Embryonic facial prominence (tissue), 1 donor: ENCODE measurements around the gene ZNF92.
A peak's percentile ranks its signal among the peaks of the same experiment; 100 is the strongest.
"Not testable (repeated sequence)": the region's sequence is repeated elsewhere in the genome, so short reads cannot be mapped to it uniquely, and the experiment has no call there.

Experiments
- DNase-seq: peaks from one replicate; pipeline ENCODE4 v3.0.0-alpha.2; 2016; ENCODE audit errors: extremely low spot score

ZNF92 gene

GRCh38 chr7:65373608-65374351 lies at the start of gene ZNF92:
TSS of gene ZNF92 (plus strand) at chr7:65373855. CDS start at chr7:65373998, 143 bp downstream.
- DNase-seq: peak; percentile 87

- no peak for DNase-seq
Observed at GRCh38 chr7:65325793-65326432, 47.7 kb upstream of the ZNF92 start.

DNA sequence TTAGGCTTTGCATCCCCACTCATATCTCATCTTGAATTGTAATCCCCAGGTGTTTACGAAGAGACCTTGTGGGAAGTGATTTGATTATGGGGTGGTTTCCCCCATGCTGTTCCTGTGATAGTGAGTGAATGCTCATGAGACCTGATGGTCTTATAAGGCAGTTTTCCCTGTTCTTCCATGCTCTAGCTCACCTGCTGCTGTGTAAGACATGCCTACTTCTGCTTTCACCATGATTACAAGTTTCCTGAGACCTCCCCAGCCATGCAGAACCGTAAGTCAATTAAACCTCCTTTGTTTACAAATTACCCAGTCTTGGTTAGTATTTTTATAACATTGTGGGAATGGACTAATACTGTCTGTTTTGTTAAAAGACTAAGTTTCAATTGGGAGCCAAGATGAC lies 35.3 kb upstream of the ZNF92 start:
- no peak for DNase-seq

GRCh38 chr7:65339257-65339656 lies 34.4 kb upstream of the ZNF92 start:
- DNase-seq: no peak

DNA sequence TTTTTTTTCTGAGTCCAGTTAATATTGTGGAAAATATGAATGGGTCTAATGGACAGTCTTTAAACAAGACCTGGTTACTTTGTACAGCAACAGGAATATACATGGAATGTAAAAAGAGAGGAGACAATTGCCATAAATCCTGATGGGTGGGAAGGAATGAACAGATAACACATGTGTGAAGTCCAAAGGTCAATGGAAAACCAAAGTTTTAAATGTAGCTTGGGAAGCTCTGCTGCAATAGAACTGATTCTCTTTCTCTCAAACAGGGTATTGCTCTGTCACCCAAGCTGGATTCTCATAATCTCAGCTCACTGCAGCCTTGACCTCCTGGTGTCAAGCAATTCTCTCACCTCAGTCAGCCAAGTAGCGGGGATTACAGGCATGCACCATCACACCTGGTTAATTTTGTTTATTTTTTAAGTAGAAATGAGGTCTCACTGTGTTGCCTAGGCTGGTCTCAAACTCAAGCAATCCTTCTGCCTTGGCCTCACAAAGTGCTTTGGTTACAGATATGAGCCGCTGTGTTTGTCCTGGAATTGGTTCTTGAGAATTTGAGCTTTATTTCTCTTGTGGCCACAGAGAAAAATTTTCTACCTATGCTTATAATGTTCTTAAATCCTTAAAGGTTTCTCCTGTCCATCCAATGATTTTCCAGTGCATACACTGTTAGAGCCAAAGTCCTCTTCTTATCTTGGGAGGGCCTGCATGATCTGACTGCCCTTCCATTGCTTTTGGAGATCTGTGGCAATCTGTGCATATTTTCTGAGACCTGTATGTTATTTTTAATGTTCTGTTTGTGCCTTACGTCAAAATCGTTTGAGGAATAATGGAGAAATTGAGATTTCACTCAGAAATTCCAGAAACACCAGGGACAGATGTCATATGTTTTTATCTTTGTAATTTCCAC lies 30.7 kb upstream of the ZNF92 start:
- no peak for DNase-seq

DNA sequence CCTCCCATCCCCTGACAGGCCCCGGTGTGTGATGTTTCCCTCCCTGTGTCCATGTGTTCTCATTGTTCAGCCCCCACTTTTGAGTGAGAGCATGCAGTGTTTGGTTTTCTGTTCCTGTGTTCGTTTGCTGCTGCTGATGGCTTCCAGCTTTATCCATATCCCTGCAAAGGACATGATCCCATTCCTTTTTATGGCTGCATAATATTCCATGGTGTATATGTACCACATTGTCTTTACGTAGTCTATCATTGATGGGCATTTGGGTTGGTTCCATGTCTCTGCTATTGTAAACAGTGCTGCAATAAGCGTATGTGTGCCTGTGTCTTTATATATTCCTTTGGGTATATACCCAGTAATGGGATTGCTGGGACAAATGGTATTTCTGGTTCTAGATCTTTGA lies 29.1 kb upstream of the ZNF92 start:
- DNase-seq: not testable (repeated sequence)

DNA sequence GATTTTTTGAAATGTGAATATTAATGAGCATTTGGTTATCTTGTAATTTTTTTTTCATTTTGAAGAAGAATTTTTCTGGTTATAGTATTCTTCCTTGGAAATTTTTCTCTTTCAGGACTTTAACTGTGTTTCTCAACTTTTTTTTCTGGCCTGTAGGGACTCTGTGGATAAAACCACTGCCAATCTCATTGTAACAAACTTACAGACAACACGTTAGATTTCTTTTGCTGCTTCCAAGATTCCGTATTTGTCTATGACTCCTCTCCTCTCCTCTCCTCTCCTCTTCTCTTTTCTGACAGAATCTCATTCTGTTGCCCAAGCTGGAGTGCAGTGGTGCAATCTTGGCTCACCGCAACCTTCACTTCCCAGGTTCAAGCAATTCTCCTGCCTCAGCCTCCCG lies 19.4 kb upstream of the ZNF92 start:
- no peak for DNase-seq

DNA sequence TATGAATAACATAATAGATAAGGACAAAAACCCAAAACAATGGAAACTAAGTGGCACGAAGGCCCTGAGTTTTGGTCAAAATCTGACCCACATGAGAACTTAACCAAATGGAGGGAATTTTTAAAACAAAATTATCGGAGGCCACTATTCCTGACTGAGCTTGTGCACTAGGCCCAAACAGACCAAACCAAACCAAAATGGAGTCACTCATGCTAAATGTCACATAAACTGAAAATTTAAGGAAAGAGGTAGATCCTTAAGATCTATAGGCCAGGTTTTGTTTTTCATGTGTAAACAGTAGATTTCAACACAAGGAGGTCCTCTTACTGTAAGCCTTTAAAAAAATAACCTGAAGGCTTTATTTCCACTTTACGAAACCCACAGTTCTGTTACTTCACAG lies 3.8 kb upstream of the ZNF92 start:
- no peak for DNase-seq

DNA sequence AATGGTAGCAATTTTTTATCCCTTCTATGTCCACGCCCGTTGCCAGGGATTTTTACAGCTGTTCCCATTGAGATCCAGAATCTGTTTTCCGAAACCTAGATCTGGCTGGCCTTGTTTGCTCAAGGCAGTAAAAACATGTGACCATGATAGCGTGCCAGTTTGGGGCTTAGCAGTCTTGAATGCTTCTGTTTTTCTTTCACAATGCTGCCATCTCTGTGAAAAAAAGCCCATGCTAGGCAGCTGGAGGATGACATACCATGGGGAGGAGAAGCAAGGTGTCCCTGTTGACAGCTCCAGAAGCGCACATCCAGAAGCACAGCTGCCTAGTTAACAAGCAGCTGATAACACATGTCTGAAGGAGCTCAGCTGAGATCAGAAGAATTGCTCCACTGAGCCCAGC lies 2.2 kb upstream of the ZNF92 start:
- no peak for DNase-seq

DNA sequence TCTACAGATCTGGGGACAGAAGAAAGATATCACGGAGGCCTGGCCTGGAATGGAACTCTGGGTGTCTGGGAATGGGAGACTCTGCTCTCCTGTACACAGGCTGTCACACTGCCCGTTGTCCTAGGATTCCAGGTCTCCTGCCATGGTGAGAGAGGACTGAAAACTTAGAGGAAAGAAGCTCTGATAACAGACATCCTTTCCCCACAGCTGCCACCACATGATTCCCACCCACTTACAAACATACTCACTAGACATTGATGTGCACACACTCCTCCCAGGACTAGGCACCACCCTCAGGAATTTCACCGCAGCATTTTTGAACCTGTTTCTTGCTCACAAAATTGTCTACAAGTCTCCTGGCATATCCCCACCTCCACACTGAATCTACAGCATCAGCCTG lies 5.7 kb downstream of the ZNF92 start:
- no peak for DNase-seq

DNA sequence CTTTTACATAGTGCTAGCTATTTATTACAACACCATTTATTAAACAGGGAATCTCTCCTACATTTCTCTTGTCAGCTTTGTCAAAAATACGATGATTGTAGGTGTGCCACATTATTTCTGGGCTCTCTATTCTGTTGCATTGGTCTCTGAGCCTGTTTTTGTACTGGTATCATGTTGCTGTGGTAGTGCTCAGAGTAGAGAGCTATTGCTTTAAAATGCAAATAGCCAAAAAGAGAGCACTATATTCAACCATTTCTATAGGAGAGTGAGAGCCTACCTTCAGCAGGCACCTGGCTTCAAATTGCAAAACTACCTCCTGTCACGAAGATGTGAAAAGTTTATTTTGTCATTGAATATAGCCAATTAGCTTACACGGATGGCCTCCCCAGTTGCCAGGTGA lies 8.1 kb downstream of the ZNF92 start:
- DNase-seq: no peak

- DNase-seq: no peak
Observed at GRCh38 chr7:65382452-65382851, 8.8 kb downstream of the ZNF92 start.

DNA sequence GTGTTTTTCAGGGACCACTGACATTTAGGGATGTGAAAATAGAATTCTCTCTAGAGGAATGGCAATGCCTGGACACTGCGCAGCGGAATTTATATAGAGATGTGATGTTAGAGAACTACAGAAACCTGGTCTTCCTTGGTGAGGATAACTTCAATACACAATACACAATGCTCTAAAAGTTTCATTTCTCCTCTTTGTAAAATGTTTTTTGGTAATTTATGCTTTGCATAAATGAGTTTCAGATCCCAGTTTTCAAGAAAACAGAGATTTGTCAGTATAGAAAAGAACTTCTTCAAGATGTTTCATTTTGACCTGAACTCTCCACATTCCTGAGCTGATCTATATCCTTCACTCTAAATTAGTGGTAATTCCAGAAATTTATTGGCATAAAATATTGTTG lies 14.2 kb downstream of the ZNF92 start:
- DNase-seq: no peak

DNA sequence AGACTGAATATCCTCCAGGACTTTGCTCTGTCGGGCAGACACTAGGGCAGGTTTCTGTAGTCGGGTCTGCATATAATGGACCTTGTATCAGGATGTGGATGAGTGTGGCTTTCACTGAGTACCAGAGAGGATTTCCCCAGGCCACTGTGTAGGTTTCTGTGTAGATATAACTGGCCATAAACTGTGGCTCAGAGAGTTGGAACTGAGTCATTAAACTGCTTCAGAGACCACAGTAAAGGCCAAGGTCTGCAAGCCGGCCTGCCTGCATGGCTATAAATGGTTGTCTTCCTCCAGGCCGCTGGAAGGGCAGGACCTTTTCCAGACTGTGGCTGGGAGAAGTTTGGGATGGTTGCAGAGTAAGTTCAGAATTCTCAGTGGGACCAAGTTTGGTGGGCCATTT lies 16.9 kb downstream of the ZNF92 start:
- no peak for DNase-seq

DNA sequence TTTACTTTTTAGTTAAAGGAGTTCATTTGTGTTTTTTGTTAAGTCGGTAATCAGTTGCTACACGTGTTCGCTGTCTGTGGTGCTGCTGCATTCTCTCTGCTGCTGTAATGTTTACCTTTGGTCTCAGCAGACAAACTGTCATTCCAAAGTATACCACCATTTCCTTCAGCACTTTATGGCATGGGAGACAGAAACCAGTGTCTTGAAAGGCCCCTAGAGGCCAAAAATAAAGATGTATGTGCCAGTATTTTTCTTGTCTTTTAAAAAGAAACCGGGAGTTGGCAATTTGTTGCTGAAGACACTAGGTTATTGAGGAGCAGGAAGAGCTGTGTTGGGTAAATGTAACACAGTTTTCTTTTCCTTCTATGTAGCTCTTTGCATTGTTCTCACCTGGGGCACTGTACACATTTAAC lies 24.1 kb downstream of the ZNF92 start:
- DNase-seq: no peak

GRCh38 chr7:65398671-65399070 lies 25.0 kb downstream of the ZNF92 start:
- not testable (repeated sequence) for DNase-seq

GRCh38 chr7:65399101-65399500 lies 25.4 kb downstream of the ZNF92 start:
- DNase-seq: not testable (repeated sequence)

- DNase-seq: no peak
Observed at GRCh38 chr7:65404020-65404419, 30.4 kb downstream of the ZNF92 start.

DNA sequence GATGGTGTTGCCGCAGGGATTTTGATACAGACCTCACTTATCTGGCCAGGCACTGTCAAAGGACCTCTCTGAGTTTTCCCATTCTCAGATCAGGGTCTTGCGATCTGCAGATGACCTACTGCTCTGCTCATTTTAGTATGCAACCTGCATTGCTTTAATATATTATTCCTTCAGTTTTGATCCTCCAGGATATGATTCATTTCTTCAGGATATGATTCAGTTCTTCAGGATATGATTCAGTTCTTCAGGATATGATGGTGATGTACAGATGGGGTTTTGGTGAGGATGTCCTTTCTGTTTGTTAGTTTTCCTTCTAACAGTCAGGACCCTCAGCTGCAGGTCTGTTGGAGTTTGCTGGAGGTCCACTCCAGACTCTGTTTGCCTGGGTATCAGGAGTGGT lies 33.1 kb downstream of the ZNF92 start:
- not testable (repeated sequence) for DNase-seq

DNA sequence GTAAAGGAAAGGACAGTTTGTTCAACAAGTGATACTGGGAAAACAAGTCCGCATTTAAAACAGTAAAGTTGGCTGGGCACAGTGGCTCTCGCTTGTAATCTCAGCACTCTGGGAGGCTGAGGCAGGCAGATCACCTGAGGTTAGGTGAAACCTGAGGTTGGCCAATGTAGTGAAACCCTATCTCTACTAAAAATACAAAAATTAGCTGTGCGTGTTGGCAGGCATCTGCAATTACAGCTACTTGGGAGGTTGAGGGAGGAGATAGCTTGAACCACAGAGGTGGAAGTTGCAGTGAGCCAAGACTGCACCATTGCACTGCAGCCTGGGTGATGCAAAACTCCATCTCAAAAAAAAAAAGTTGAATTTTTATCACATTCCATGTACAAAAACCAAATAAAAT lies 35.7 kb downstream of the ZNF92 start:
- DNase-seq: no peak

DNA sequence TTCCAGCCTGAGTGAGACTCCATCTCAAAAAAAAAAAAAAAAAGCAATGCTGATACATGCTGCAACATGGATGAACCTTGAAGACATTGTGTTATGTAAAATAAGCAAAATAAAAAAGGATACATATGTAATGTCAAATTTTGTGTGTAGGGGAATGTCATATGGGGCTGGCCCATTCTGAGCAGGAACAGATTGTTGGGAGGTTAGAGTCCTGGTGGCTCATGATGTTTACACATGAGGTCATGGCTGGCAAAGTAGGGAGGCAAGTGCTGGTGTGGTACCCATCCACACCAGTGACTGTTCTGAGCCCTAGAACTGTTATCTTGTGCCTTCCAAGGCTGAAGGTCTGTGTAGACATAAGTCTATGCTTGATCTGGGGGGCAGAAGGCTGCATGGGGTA lies 37.6 kb downstream of the ZNF92 start:
- DNase-seq: no peak

DNA sequence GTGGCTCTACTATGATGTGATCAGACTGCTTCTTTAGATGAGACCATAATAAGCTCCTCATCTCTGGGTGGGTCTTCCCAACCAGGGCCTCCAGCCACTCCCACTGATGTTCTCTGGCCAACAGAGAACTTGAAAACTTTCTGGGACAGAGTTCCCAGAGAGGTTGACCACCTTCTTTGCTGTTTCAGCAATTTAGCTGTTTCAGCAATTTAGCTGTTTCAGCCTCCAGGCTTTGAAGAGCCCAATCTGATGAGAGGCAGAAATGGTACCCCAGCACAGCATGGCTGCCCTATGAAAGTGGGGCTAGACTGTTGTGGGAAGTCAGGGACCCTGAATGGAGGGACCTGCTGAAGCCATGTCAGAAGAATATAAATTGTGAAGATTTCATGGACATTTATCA lies 49.0 kb downstream of the ZNF92 start:
- DNase-seq: no peak

DNA sequence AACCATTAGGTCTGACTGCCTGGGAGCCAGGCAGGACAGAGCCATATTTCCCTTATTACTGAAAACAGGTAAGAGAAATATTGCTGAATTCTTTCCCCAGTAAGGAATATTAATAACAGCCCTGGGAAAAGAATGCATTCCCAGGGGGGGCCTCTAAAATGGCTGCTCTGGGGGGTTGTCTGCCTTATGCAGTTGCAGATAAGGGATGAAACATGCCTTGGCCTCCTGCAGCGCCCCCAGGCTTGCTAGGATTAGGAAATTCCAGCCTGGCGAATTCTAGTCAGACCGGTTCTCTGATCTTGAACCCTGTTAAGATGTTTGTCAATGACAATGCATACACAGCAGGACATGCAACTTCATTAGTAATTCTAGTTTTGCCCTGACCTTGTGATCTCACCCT lies 49.6 kb downstream of the ZNF92 start:
- DNase-seq: not testable (repeated sequence)
